GM12872 (cell line): ENCODE results near the gene ZNF32.

Experiments
- CTCF ChIP-seq: IDR thresholded peaks from 3 replicates; pipeline ENCODE4 v1.5.1; 2011; ENCODE audit warnings: low read depth, mild to moderate bottlenecking, low read length, moderate library complexity; ENCODE audit not compliant: insufficient read depth

Gene ZNF32

GRCh38 chr10:43594944-43595589 lies 53.6 kb downstream of the ZNF32 start:
- no peak for TF ChIP-seq CTCF
